Erythroblast (primary cell): Measurements from ENCODE around the gene ARAP1.

Source experiments
- GATA1 ChIP-seq: IDR thresholded peaks from 2 replicates; pipeline ENCODE4 v1.6.1; 2011; ENCODE audit warnings: low read depth, mild to moderate bottlenecking, control low read depth, low read length, moderate library complexity
- POLR2A ChIP-seq: IDR thresholded peaks from 2 replicates; pipeline ENCODE4 v1.6.1; 2011; ENCODE audit warnings: mild to moderate bottlenecking, low read length

GRCh38 chr11:72784662-72785061 lies 32.5 kb upstream of the ARAP1 start:
- no peak for TF ChIP-seq POLR2A
- TF ChIP-seq GATA1 = no peak
